NCI-H748 (cell line): Measurements from ENCODE around the gene CTXN1.
"Not testable (repeated sequence)": the region's sequence is repeated elsewhere in the genome, so short reads cannot be mapped to it uniquely, and the experiment has no call there.

Source experiments
- DNase-seq: peaks from one replicate; lab custom pipeline; 2025; ENCODE audit not compliant: unreplicated experiment; lab: John Stamatoyannopoulos, UW

The CTXN1 gene

DNA sequence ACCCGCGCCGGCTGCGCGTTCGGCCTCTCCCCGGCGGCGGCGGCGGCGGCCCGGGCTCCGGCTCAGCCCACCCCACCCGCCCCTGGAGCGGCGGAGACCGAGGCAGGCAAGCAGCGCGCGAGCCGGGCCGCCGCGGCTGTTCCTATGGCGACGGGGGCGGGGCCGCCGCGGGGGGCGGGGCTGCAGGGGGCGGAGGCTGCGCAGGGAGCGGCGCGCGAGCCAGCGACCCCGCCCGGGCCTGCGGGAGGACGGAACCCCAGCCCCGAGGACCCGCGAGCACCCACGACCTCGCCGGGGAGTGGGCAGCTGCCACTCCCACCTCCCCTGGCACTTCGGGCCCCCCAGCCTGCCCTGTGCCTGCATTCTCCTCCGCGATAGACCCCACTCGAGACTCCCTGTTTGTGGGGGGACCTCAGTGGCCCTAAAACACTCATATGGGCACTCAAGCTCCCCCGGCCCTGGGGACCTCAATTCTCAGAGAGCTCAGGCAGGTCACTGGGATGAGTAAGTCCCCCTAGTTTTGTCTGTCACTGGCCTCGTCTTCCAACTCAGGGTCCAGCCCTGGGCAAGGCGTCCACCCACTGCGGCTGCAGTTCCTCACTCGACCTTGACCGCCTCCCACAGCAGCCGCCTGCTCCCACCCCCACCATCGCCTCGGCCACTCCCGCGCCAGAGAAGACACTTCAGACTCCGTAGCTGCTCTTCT, at the start of gene CTXN1:
Gene CTXN1, minus strand, starts transcription at position 115 of the 706 bp plus-strand sequence. CDS start 597 bp downstream, outside the sequence.
- peak; percentile 64 for DNase-seq

DNA sequence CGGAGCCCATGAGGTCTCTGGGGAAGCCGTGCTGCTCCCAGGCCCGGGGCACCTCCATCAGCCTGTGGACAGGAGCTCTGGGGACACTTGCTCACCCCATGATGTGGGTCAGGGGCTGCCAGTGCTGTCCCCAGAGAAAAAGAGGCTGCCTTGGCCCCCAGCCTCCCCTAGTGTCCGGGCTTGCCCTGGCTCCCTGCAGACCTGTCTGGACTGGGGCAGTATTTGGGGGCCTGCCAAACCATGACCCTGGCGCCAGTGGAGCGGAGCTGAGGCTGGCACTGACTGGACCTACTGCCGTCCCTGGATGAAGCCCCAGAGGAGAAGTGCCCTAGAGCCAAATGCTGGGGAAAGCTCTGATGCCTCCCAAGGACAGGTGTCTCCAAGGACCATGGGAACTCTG, 49.1 kb upstream of the CTXN1 start:
- DNase-seq, result no peak

DNA sequence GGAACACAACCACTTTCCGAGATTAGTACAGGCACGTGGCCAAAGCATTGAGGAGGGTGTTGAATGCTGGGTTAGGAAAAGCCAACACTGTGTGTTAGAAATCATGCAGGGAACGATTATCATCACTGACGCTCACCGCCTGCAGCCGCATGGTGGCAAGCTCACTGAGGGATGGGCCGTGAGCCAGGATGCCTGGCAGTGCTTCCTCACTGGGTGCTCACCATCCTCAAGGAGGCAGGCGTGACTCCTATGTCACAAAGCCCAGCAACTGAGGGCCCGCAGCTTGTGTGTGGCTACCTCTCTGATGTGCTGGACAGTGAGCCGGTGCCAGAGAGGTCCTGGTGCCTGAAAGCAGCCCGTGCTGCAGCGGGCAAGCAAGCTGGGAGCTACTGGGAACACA, 47.9 kb upstream of the CTXN1 start:
- no peak for DNase-seq

- DNase-seq, result no peak
These were observed 45.9 kb upstream of the CTXN1 start for GRCh38 chr19:7971553-7972520.

DNA sequence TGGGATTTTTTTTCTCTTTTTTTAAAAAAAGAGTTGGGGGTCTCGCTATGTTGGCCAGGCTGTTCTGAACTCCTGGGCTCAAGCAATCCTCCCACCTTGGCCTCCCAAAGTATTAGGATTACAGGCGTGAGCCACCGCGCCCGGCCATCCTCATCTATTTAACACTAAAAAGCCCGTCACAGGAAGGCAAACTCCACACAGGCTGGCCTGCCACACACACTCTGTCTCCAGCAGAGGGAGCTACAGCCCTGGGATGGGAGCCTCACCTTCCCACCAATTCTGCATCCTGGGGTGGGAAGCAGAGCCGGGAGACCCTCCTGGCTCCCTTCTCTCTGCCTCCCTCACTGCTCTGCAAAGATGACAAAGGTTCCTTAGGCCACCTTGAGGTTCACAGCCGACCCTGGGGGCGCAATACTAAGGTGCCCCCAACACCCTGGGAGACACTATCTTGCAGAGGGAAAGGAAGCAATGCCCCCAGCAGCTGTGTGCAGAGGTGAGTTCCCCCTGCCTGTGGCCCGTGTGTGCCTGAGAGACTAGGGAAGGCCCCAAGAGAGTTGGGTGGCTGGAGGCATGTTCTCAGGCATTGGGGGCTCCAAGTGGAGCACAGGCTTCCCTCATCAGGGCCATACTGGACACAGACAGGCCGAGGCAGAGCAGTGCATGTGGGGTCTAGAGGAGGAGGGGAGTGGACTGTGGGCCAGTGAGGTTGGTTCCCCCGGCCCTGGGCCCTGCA, 44.9 kb upstream of the CTXN1 start:
- DNase-seq, result peak; percentile 18

DNA sequence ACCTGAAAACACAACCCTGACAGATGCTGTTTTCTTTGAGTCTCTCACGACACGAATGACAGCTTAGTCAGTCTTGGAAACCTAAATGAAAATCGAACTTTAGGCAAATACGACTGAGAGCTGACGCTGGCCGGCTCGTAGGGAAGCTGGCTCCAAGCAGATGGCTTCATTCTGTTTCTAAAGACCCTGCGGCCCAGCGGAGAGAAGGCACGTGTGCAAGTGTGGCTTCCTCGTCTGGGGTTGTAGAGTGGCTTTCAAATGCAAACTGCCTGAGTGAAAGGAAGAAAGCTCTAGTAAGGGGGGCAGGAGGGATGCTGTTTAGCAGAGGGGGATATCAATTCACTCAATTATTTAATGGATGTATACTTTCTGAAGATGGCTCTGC, 43.6 kb upstream of the CTXN1 start:
- no peak for DNase-seq

- no peak for DNase-seq
These were observed 43.0 kb upstream of the CTXN1 start for GRCh38 chr19:7968796-7969554.

DNA sequence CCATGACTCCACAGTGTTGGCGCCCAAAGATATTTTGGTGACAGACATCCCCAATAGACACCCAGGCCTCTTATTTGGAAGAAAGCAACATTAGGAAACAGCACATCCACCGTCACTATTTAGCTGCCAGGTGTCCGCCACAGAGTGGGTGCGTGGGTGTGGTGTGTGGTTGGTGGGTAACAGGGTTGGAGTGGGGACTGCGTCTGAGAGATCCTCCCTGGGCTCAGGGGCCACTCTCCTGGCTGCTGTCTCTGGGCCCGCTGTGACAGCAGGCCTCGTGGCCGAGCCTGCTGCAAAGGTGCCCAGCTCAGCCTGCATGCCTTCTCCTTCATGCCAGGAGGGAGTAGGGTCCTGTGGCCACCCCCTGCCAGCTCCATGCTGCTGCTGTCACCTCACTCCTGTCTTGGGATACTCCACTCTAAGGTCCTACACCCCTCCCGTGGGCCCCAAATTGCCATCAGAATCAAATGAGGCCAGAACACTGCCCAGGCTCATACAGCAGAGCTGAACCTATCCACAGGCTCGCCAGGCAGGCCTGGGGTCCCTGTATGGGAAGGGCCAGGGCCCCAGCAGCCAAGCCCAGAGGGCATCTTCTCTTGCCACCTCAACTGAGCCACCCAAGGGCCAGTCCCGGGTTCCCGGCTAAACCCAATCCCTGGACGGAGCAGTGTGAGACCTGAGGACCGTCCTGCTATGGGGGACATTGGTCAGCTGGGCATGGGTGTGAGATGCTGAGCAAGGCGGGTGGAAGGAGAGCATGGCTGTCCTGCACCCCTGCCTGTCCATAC, 42.3 kb upstream of the CTXN1 start:
- no peak for DNase-seq

DNA sequence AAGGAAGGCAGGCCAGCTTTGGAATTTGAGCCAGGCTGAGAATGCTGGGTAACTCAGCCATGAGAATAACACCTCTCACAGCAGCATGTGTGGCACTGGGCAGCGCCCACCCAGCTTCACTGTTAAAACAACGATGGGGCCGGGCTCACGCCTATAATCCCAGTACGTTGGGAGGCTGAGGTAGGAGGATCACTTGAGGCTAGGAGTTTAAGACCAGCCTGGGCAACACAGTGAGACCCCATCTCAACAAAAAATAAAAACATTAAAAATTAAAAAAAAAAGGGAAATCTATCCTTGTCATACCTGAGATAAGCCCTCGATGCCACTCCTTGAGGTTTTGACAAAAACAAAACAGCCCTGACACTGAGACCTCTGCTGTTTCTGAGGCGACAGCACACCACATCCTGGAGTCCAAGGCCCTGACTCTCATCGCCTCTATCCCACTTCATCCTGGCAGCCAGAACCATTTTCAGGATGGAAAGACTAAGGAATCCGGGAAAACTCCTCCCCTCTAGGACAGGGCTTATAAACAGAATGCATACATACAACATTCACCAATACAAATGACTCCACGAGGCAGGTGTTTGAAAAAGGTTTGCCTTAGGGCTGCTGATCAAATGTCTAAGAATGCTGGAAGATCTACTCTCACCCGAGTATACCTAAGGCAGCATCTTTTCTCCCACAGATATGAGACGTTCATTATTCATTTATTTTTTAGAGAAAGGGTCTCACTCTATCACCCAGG, 40.2 kb upstream of the CTXN1 start:
- DNase-seq, result no peak

- no peak for DNase-seq
These were observed 39.4 kb upstream of the CTXN1 start for GRCh38 chr19:7965259-7965841.

GRCh38 chr19:7963566-7963965, 37.6 kb upstream of the CTXN1 start:
- no peak for DNase-seq

GRCh38 chr19:7962644-7963268, 36.8 kb upstream of the CTXN1 start:
- DNase-seq, result no peak

- no peak for DNase-seq
These were observed 36.1 kb upstream of the CTXN1 start for GRCh38 chr19:7961920-7962626.

GRCh38 chr19:7961082-7961481, 35.1 kb upstream of the CTXN1 start:
- not testable (repeated sequence) for DNase-seq

DNA sequence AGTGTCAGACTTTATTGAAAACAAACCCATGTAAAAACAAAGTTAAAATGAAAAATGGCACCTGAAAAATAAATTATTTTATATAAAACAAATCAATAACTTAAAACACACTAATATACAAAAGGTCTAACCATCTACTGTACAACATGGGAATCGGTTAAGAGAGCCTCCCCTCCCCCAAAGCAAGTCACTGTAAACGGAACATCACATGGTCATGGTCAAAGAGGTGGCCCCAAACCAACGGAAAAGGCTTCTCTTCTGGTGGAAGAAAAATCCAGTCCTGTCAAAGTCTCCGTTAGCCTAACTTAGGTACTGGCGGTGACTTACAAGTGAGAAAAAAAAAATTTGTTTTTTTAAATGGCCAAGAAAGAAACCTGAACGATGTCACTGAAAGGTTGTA, 33.3 kb upstream of the CTXN1 start:
- DNase-seq, result no peak

DNA sequence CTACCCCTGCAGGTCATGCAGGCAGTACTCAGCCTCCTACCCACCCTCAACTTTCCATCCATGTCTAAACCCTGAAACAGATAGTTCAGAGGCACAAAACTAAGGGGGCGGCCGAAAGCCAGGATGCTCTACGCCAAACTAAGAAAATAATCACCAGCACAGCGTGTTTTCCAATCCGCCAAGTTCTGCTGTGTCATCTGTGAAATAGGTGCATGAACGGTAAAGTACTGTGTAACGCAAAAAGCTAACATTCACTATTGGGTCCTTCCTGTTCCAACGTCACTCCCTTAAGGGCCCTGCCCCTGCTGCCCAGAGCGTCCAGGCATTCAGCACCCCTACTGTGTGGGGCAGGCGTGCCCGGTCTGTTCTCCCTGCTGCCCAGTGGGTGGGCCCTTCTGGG, 29.8 kb upstream of the CTXN1 start:
- no peak for DNase-seq

- no peak for DNase-seq
These were observed 27.6 kb upstream of the CTXN1 start for GRCh38 chr19:7953576-7953975.

GRCh38 chr19:7953060-7953459, 27.1 kb upstream of the CTXN1 start:
- DNase-seq, result no peak
